IMR-90 (cell line): ENCODE data around the gene SLC29A1. TPM values are rescaled to one million over a fixed set of nuclear protein-coding genes. Genes with fewer than 3 reads are reported as not detected.
"Not testable (repeated sequence)": the region's sequence is repeated elsewhere in the genome, so short reads cannot be mapped to it uniquely, and the experiment has no call there.

Experiments
- ATAC-seq: fragments of 200-7000 bp; cut with Tn5 transposase; 2 replicates; pipeline ENCODE4 v1.9.1; 2020; ENCODE audit warnings: low read depth, mild to moderate bottlenecking, moderate library complexity
- BruUV-seq: library from RNA; stranded (reverse); fragments of 400-500 nt; replicated peaks from 2 replicates; lab custom pipeline; 2021; lab: Mats Ljungman, UMichigan
- CTCF ChIA-PET: fragments of 300-600 bp; formaldehyde crosslinking; extraction: SDS; loops from one replicate; lab custom pipeline; 2021; ENCODE audit warnings: antibody characterized with exemption; lab: Yijun Ruan, JAX
- POLR2A ChIA-PET: fragments of 300-600 bp; sonication (Branson Sonifier 250); formaldehyde crosslinking; loops from one replicate; lab custom pipeline; 2022; ENCODE audit warnings: antibody characterized with exemption; ENCODE audit not compliant: unreplicated experiment; lab: Charles Lee
- DNase-seq: peaks from one replicate; pipeline ENCODE4 v3.0.0; 2013
- H2AFZ ChIP-seq: replicated peaks from 2 replicates; pipeline ENCODE3; 2013; ENCODE audit warnings: low read length, mild to moderate bottlenecking; ENCODE audit not compliant: poor library complexity
- H2AK5ac ChIP-seq: 2 replicates; pipeline ENCODE4 v1.6.1; 2013; ENCODE audit warnings: low read depth, low read length, inconsistent platforms
- H2AK9ac ChIP-seq: replicated peaks from 2 replicates; pipeline ENCODE3; 2013; ENCODE audit warnings: mild to moderate bottlenecking, low read depth, low read length, moderate library complexity; ENCODE audit not compliant: poor library complexity
- H2BK120ac ChIP-seq: 2 replicates; pipeline ENCODE4 v1.6.1; 2013; ENCODE audit warnings: low read depth, low read length, inconsistent platforms
- H2BK15ac ChIP-seq: 3 replicates; pipeline ENCODE4 v1.6.1; 2013; ENCODE audit warnings: low read depth, low read length, inconsistent platforms
- H2BK20ac ChIP-seq: 2 replicates; pipeline ENCODE4 v1.6.1; 2013; ENCODE audit warnings: low read depth, mild to moderate bottlenecking, inconsistent platforms, low read length, moderate library complexity
- H2BK5ac ChIP-seq: 2 replicates; pipeline ENCODE4 v1.6.1; 2013; ENCODE audit warnings: mild to moderate bottlenecking, low read depth, low read length, inconsistent platforms; ENCODE audit not compliant: poor library complexity, severe bottlenecking
- H3K14ac ChIP-seq: replicated peaks from 2 replicates; pipeline ENCODE4 v1.6.1; 2013; ENCODE audit warnings: low read depth, low read length, inconsistent platforms
- H3K18ac ChIP-seq: 2 replicates; pipeline ENCODE4 v1.6.1; 2013; ENCODE audit warnings: low read depth, low read length, control low read depth
- H3K23ac ChIP-seq: 2 replicates; pipeline ENCODE4 v1.6.1; 2013; ENCODE audit warnings: low read depth, low read length, inconsistent platforms
- H3K27ac ChIP-seq: 2 replicates; pipeline ENCODE4 v1.5.1; 2013; ENCODE audit warnings: mild to moderate bottlenecking, control low read depth, low read length; ENCODE audit not compliant: insufficient read depth
- H3K27me3 ChIP-seq: 2 replicates; pipeline ENCODE4 v1.6.1; 2013; ENCODE audit warnings: low read length; ENCODE audit not compliant: control insufficient read depth, insufficient read depth
- H3K36me3 ChIP-seq: 2 replicates; pipeline ENCODE4 v1.6.1; 2013; ENCODE audit warnings: low read length, mixed read lengths; ENCODE audit not compliant: control insufficient read depth, insufficient read depth
- H3K4ac ChIP-seq: 2 replicates; pipeline ENCODE4 v1.6.1; 2013; ENCODE audit warnings: low read depth, low read length, inconsistent platforms
- H3K4me1 ChIP-seq: 2 replicates; pipeline ENCODE4 v1.6.1; 2013; ENCODE audit warnings: low read length, mixed read lengths; ENCODE audit not compliant: control insufficient read depth, insufficient read depth
- H3K4me2 ChIP-seq: 2 replicates; pipeline ENCODE4 v1.6.1; 2013; ENCODE audit warnings: low read depth, mild to moderate bottlenecking, control low read depth, low read length, moderate library complexity
- H3K4me3 ChIP-seq: 2 replicates; pipeline ENCODE4 v1.5.1; 2013; ENCODE audit warnings: low read depth, mild to moderate bottlenecking, control low read depth, low read length, moderate library complexity; ENCODE audit not compliant: insufficient read depth
- H3K56ac ChIP-seq: 2 replicates; pipeline ENCODE4 v1.6.1; 2013; ENCODE audit warnings: low read length, inconsistent platforms; ENCODE audit not compliant: insufficient read depth; ENCODE audit errors: extremely low read depth
- H3K79me1 ChIP-seq, 2 experiments: 2 replicates each; pipeline ENCODE4 v1.6.1; 2013; ENCODE audit warnings: low read length in 2 of 2, inconsistent platforms in 1 of 2, low read depth in 1 of 2
- H3K9ac ChIP-seq: 2 replicates; pipeline ENCODE4 v1.6.1; 2013; ENCODE audit warnings: low read depth, low read length, control low read depth
- H3K9me1 ChIP-seq: 2 replicates; pipeline ENCODE4 v1.6.1; 2013; ENCODE audit warnings: low read length, inconsistent platforms; ENCODE audit not compliant: insufficient read depth
- H3K9me3 ChIP-seq: 2 replicates; pipeline ENCODE4 v1.6.1; 2013; ENCODE audit warnings: low read length; ENCODE audit not compliant: control insufficient read depth, insufficient read depth
- H4K20me1 ChIP-seq: 2 replicates; pipeline ENCODE4 v1.6.1; 2013; ENCODE audit warnings: low read length, inconsistent platforms; ENCODE audit not compliant: insufficient read depth
- H4K5ac ChIP-seq: 2 replicates; pipeline ENCODE4 v1.6.1; 2013; ENCODE audit warnings: mild to moderate bottlenecking, low read depth, low read length, control low read depth
- H4K8ac ChIP-seq, 2 experiments: 2 replicates each; pipeline ENCODE4 v1.6.1; 2013; ENCODE audit warnings: low read depth in 2 of 2, low read length in 2 of 2, control low read depth in 1 of 2, inconsistent platforms in 1 of 2
- H4K91ac ChIP-seq: 2 replicates; pipeline ENCODE4 v1.6.1; 2013; ENCODE audit warnings: low read depth, low read length, inconsistent platforms; ENCODE audit not compliant: insufficient read depth
- FOS ChIP-seq: fragments of 150-350 bp; IDR thresholded peaks from 2 replicates; pipeline ENCODE4 v1.6.1; 2016; ENCODE audit warnings: low read depth, low read length
- MAFK ChIP-seq: IDR thresholded peaks from 2 replicates; pipeline ENCODE4 v1.6.1; 2012; ENCODE audit warnings: low read depth, low read length, improper control_type of control experiment
- NFE2L2 ChIP-seq: fragments of 150-350 bp; IDR thresholded peaks from 2 replicates; pipeline ENCODE4 v1.6.1; 2016; ENCODE audit warnings: low read depth, mild to moderate bottlenecking, low read length
- USF2 ChIP-seq: fragments of 150-350 bp; IDR thresholded peaks from 2 replicates; pipeline ENCODE4 v1.6.1; 2017; ENCODE audit warnings: mild to moderate bottlenecking, antibody characterized with exemption, low read length, low read depth
- WGBS, 2 experiments: methylation state at CpG; one replicate each; pipeline versions ENCODE4 v1.1.5 to v1.1.7; 2013; ENCODE audit warnings: missing lambda C conversion rate in 2 of 2; ENCODE audit not compliant: insufficient read length in 1 of 2; ENCODE audit errors: extremely low coverage in 2 of 2; 5-methylcytosine and 5-hydroxymethylcytosine counted together
- dilution Hi-C: fragments of 300-500 bp; cut with HindIII; formaldehyde crosslinking; loops from one replicate; pipeline ENCODE4 v1.14.3; 2018; ENCODE audit warnings: low sequenced_read_pairs; ENCODE audit not compliant: unreplicated experiment
- in situ Hi-C: fragments of 300-500 bp; cut with MboI; formaldehyde crosslinking; loops from 3 replicates; pipeline ENCODE4 v1.14.3; 2019; ENCODE audit warnings: low sequenced_read_pairs, inconsistent platforms, mixed read lengths
- intact Hi-C: fragments of 100-400 bp; cut with micrococcal nuclease; formaldehyde crosslinking; loops from 2 replicates; pipeline ENCODE4 v1.10.0; 2022
- polyA plus RNA-seq, 3 experiments: library from polyadenylated mRNA; depleted of rRNA; stranded (reverse); fragments of >200 nt; gene quantifications; 2 replicates each; pipeline ENCODE4 v1.2.3, GENCODE V29; 2012; ENCODE audit warnings: low replicate concordance in 1 of 3
- total RNA-seq: library from RNA; depleted of rRNA; stranded (reverse); fragments of >200 nt; gene quantifications from 2 replicates; pipeline ENCODE4 v1.2.3, GENCODE V29; 2012

SLC29A1 gene
- total and polyA plus RNA-seq, 2 of the 4 experiments (the other 2 are of a cell fraction): 4.1 to 22.1 TPM

GRCh38 chr6:44194326-44194725 lies 29.1 kb upstream of the SLC29A1 start:
- dilution Hi-C loops (no loop called here), intact Hi-C loops (no loop called here), in situ Hi-C loops (no loop called here)
- no peak overlapping the region for H2AK9ac ChIP-seq
- no peak overlapping the region for H3K4ac ChIP-seq
- no peaks in the 10 kb centered on the region for H3K79me1 ChIP-seq
- H3K14ac ChIP-seq: no peak overlapping the region
- no peak overlapping the region for H4K8ac ChIP-seq
- H3K23ac ChIP-seq: no peak overlapping the region
- no peaks in the 10 kb centered on the region for H3K9me3 ChIP-seq
- H4K5ac ChIP-seq: no peak overlapping the region
- no peaks in the 10 kb centered on the region for H3K9me1 ChIP-seq
- H2AFZ ChIP-seq: peak overlapping the region; percentile 19
- no peaks in the 10 kb centered on the region for H3K36me3 ChIP-seq
- DNase-seq (no peak), ATAC-seq (no peak)
- H3K4me2 ChIP-seq: no peak overlapping the region
- H3K27me3 ChIP-seq: peaks cover 16% of the 10 kb centered on the region
- no peak overlapping the region for H2BK5ac ChIP-seq
- TF ChIP-seq NFE2L2: no peak
- no peak for TF ChIP-seq MAFK
- TF ChIP-seq FOS: no peak
- TF ChIP-seq USF2: no peak
- no peak overlapping the region for H3K18ac ChIP-seq
- no peak overlapping the region for H2BK15ac ChIP-seq
- no peak overlapping the region for H4K91ac ChIP-seq
- no peaks in the 10 kb centered on the region for H4K20me1 ChIP-seq
- no TSS peak for BruUV-seq
- H3K4me3 ChIP-seq: no peak overlapping the region
- no peak overlapping the region for H3K56ac ChIP-seq
- H3K9ac ChIP-seq: no peak overlapping the region
- H2BK120ac ChIP-seq: no peak overlapping the region
- H3K4me1 ChIP-seq: no peaks in the 10 kb centered on the region
- H2AK5ac ChIP-seq: no peak overlapping the region
- 63% methylated on average over 2 of the region's 5 CpGs; no CpG with 5 or more reads in 1 of the 2 experiments for WGBS, 2 experiments
- ChIA-PET CTCF (no interaction called here), POLR2A (no interaction called here)
- H2BK20ac ChIP-seq: no peak overlapping the region
- no peak overlapping the region for H3K27ac ChIP-seq

GRCh38 chr6:44196351-44196750 lies 27.0 kb upstream of the SLC29A1 start:
- H3K36me3 ChIP-seq, H3K4me3 ChIP-seq, H3K9me1 ChIP-seq, H3K4me1 ChIP-seq, H3K4ac ChIP-seq, H3K56ac ChIP-seq, H4K8ac ChIP-seq, H3K27ac ChIP-seq, BruUV-seq, dilution Hi-C loops, H3K9ac ChIP-seq, H4K5ac ChIP-seq, POLR2A ChIA-PET, H3K4me2 ChIP-seq, ATAC-seq, in situ Hi-C loops, CTCF ChIA-PET, H3K23ac ChIP-seq, intact Hi-C loops, H3K18ac ChIP-seq, H2AK9ac ChIP-seq, H2AK5ac ChIP-seq, H2BK15ac ChIP-seq, H3K79me1 ChIP-seq, H3K9me3 ChIP-seq, DNase-seq, H2AFZ ChIP-seq, H4K91ac ChIP-seq, H2BK20ac ChIP-seq, H2BK120ac ChIP-seq, H2BK5ac ChIP-seq, H3K14ac ChIP-seq, H4K20me1 ChIP-seq: not testable (repeated sequence)
- 74% methylated on average over 10 of the region's 11 CpGs; no CpG with 5 or more reads in 1 of the 2 experiments for WGBS, 2 experiments
- peaks cover 16% of the 10 kb centered on the region for H3K27me3 ChIP-seq
